K562 (cell line): ENCODE results near the gene ECE2. TPM values are rescaled to one million over a fixed set of nuclear protein-coding genes. Genes with fewer than 3 reads are reported as not detected.
A peak's percentile ranks its signal among the peaks of the same experiment; 100 is the strongest.

Experiments used
- ATAC-seq: fragments of 200-7000 bp; cut with Tn5 transposase; 3 replicates; pipeline ENCODE4 v1.9.1; 2020; ENCODE audit warnings: moderate library complexity
- BruUV-seq: library from RNA; stranded (reverse); fragments of 400-500 nt; replicated peaks from 2 replicates; lab custom pipeline; 2021; lab: Mats Ljungman, UMichigan
- CTCF ChIA-PET: fragments of 300-600 bp; formaldehyde crosslinking; extraction: SDS; loops from one replicate; lab custom pipeline; 2021; ENCODE audit warnings: low intra/inter-chr PET ratio; lab: Yijun Ruan, JAX
- POLR2A ChIA-PET: fragments of 300-600, 350-650 bp; sonication (Branson Sonifier 250); formaldehyde crosslinking; extraction: SDS; loops from one replicate; lab custom pipeline; 2021; ENCODE audit warnings: antibody characterized with exemption, inconsistent platforms; lab: Yijun Ruan, JAX
- DNase-seq, 4 experiments: peaks; one replicate each; pipeline versions ENCODE4 v3.0.0 to v3.0.0-alpha.2; 2011 to 2018; ENCODE audit warnings: low spot score in 3 of 4, mixed read lengths in 3 of 4; ENCODE audit errors: extremely low read depth in 1 of 4
- FAIRE-seq: peaks from 2 replicates; lab custom pipeline; 2011; peaks lifted over from hg19 to GRCh38; lab: Jason Lieb, UNC
- H2AFZ ChIP-seq: 2 replicates; pipeline ENCODE4 v1.6.0; 2011; ENCODE audit warnings: low read depth, low read length, control low read depth, inconsistent platforms
- H3K27ac ChIP-seq: fragments of 200-600 bp; 3 replicates; pipeline ENCODE4 v1.8.0; 2011; ENCODE audit warnings: low read depth, mild to moderate bottlenecking, control low read depth, inconsistent platforms, low read length, moderate library complexity, mixed read lengths; ENCODE audit errors: extremely low read depth
- H3K27me3 ChIP-seq, 2 experiments: fragments of 300-600 bp in 1 of 2; 2 replicates in 1 of 2; 3 replicates in 1 of 2; pipeline versions ENCODE4 v1.6.0 to v1.8.0; 2011; ENCODE audit warnings: inconsistent platforms in 2 of 2, low read length in 2 of 2, mild to moderate bottlenecking in 1 of 2, mixed read lengths in 1 of 2, moderate library complexity in 1 of 2; ENCODE audit not compliant: control insufficient read depth in 2 of 2, insufficient read depth in 2 of 2
- H3K36me3 ChIP-seq: fragments of 300-600 bp; 3 replicates; pipeline ENCODE4 v1.8.0; 2011; ENCODE audit warnings: mild to moderate bottlenecking, low read length, inconsistent platforms; ENCODE audit not compliant: control insufficient read depth, insufficient read depth
- H3K4me1 ChIP-seq, 2 experiments: fragments of 200-600 bp in 1 of 2; replicated peaks in 1 of 2; 2 replicates in 1 of 2; 3 replicates in 1 of 2; pipeline versions ENCODE4 v1.5.1 to v1.8.0; 2011; ENCODE audit warnings: inconsistent platforms in 2 of 2, low read length in 2 of 2, mild to moderate bottlenecking in 1 of 2, mixed read lengths in 1 of 2, moderate library complexity in 1 of 2; ENCODE audit not compliant: control insufficient read depth in 2 of 2, insufficient read depth in 2 of 2
- H3K4me2 ChIP-seq: 2 replicates; pipeline ENCODE4 v1.6.1; 2011; ENCODE audit warnings: low read length, control low read depth, inconsistent platforms, mixed read lengths; ENCODE audit not compliant: insufficient read depth
- H3K4me3 ChIP-seq: fragments of 200-600 bp; sonication (generic), shearing (Covaris generic); 2 replicates; pipeline ENCODE4 v1.5.1; 2016; ENCODE audit warnings: control low read depth, inconsistent platforms
- H3K79me2 ChIP-seq: fragments of 200-600 bp; 3 replicates; pipeline ENCODE4 v1.8.0; 2011; ENCODE audit warnings: low read length, inconsistent platforms; ENCODE audit not compliant: control insufficient read depth, insufficient read depth
- H3K9ac ChIP-seq, 2 experiments: 2 replicates each; pipeline versions ENCODE4 v1.6.0 to v1.6.1; 2011; ENCODE audit warnings: low read depth in 2 of 2, low read length in 2 of 2, control low read depth in 1 of 2, inconsistent platforms in 1 of 2, mild to moderate bottlenecking in 1 of 2, mixed read lengths in 1 of 2; ENCODE audit not compliant: insufficient read depth in 1 of 2
- H3K9me1 ChIP-seq: one replicate; pipeline ENCODE4 v1.6.0; 2011; ENCODE audit warnings: inconsistent platforms, mild to moderate bottlenecking, low read length, moderate library complexity; ENCODE audit not compliant: control insufficient read depth, insufficient read depth
- H3K9me3 ChIP-seq: replicated peaks from 2 replicates; pipeline ENCODE4 v1.5.1; 2011; ENCODE audit warnings: low read depth, low read length, inconsistent platforms; ENCODE audit not compliant: control insufficient read depth, insufficient read depth
- H4K20me1 ChIP-seq: replicated peaks from 2 replicates; pipeline ENCODE4 v1.6.1; 2011; ENCODE audit warnings: low read length, inconsistent platforms, mixed read lengths; ENCODE audit not compliant: control insufficient read depth, insufficient read depth
- CCNT2 ChIP-seq: IDR thresholded peaks from 2 replicates; pipeline ENCODE4 v1.6.1; 2011; ENCODE audit warnings: borderline replicate concordance, low read depth, mild to moderate bottlenecking, moderate library complexity, mixed read lengths, low read length; ENCODE audit not compliant: insufficient read length; ENCODE audit errors: extremely low read depth
- HOXB6 ChIP-seq: fragments of 250-450 bp; sonication (Bioruptor Pico); IDR thresholded peaks from 2 replicates; pipeline ENCODE4 v1.5.1; 2022; ENCODE audit warnings: mild to moderate bottlenecking, borderline replicate concordance
- MED1 ChIP-seq: sonication (generic); formaldehyde crosslinking; IDR thresholded peaks from 2 replicates; pipeline ENCODE4 v1.8.1; 2023; ENCODE audit warnings: missing genetic modification reagents, borderline replicate concordance
- NFE2L1 ChIP-seq: fragments of 450-650 bp; IDR thresholded peaks from 2 replicates; pipeline ENCODE4 v1.6.1; 2016; ENCODE audit warnings: missing genetic modification characterization, low read depth, mild to moderate bottlenecking, missing compliant biosample characterization, moderate library complexity, borderline replicate concordance
- RBBP5 ChIP-seq: fragments of 200-600 bp; sonication (generic); IDR thresholded peaks from 2 replicates; pipeline ENCODE4 v1.6.1; 2012; ENCODE audit warnings: borderline replicate concordance, mild to moderate bottlenecking, low read length, control low read depth, inconsistent platforms; ENCODE audit not compliant: insufficient read depth, poor library complexity, severe bottlenecking
- TEAD4 ChIP-seq, 2 experiments: sonication (generic) in 1 of 2; formaldehyde crosslinking in 1 of 2; IDR thresholded peaks; 2 replicates each; pipeline versions ENCODE4 v1.6.1 to v1.8.0; 2012 to 2022; ENCODE audit warnings: borderline replicate concordance in 1 of 2, inconsistent platforms in 1 of 2, low read length in 1 of 2, mild to moderate bottlenecking in 1 of 2, missing genetic modification reagents in 1 of 2
- TFAM ChIP-seq: fragments of 250-450 bp; sonication (Bioruptor Pico); conservative IDR thresholded peaks from 2 replicates; pipeline ENCODE4 v1.5.0; 2021; ENCODE audit warnings: mild to moderate bottlenecking, moderate library complexity
- ZNF232 ChIP-seq: sonication (generic); formaldehyde crosslinking; IDR thresholded peaks from 2 replicates; pipeline ENCODE4 v1.8.0; 2022; ENCODE audit warnings: mild to moderate bottlenecking, missing genetic modification reagents
- WGBS: fragments of 100-300 bp; shearing (Covaris generic); methylation state at CpG from one replicate; pipeline ENCODE4 v1.1.6; 2016; ENCODE audit warnings: low coverage, mixed read lengths; ENCODE audit not compliant: insufficient coverage; ENCODE audit errors: missing lambda C conversion rate; 5-methylcytosine and 5-hydroxymethylcytosine counted together
- in situ Hi-C: fragments of 300-500 bp; cut with MboI; formaldehyde crosslinking; loops from 4 replicates; pipeline ENCODE4 v1.15.0; 2018; ENCODE audit warnings: inconsistent platforms, mixed read lengths
- intact Hi-C: fragments of 100-400 bp; cut with micrococcal nuclease; formaldehyde crosslinking; loops from 2 replicates; pipeline ENCODE4 v1.14.2; 2022
- polyA plus RNA-seq, 8 experiments: library from polyadenylated mRNA; depleted of rRNA in 4 of 8; stranded (reverse) in 5 of 8; unstranded in 3 of 8; fragments of >200 nt; fragmentation: Nextera tagmentation in 2 of 8; fragmentation: Illumina TruSeq in 1 of 8; extraction: Ambion mirVana in 2 of 8; extraction: Trizol in 1 of 8; gene quantifications; 2 replicates each; pipeline versions ENCODE4 v1.2.1 to v1.2.3, GENCODE V29; 2011 to 2014; ENCODE audit warnings: inconsistent platforms in 1 of 8, missing spikeins in 1 of 8
- total RNA-seq, 7 experiments: library from RNA; depleted of rRNA in 6 of 7; stranded (reverse); fragments of >200 nt in 6 of 7; fragmentation: Illumina TruSeq in 2 of 7; extraction: Trizol in 2 of 7; gene quantifications; 2 replicates each; pipeline versions ENCODE4 v1.2.1 to v1.2.3, GENCODE V29; 2011 to 2021; ENCODE audit warnings: low replicate concordance in 1 of 7
- TF ChIP-seq, protein P1 (sequence below): fragments of 450-650 bp; formaldehyde crosslinking; IDR thresholded peaks from 2 replicates; pipeline ENCODE4 v1.4.0; 2022; ENCODE audit warnings: missing genetic modification characterization
- TF ChIP-seq, protein P2 (sequence below): sonication (generic); formaldehyde crosslinking; IDR thresholded peaks from 2 replicates; pipeline ENCODE4 v1.8.0; 2022; ENCODE audit warnings: missing genetic modification reagents, mild to moderate bottlenecking, moderate library complexity, borderline replicate concordance
- TF ChIP-seq, protein P3 (sequence below): sonication (generic); formaldehyde crosslinking; IDR thresholded peaks from 2 replicates; pipeline ENCODE4 v1.8.0; 2022; ENCODE audit warnings: missing genetic modification reagents, mild to moderate bottlenecking, borderline replicate concordance
- TF ChIP-seq, protein P4 (sequence below), 2 experiments: fragments of 200-800 bp in 1 of 2; sonication (Bioruptor generic) in 1 of 2; sonication (generic) in 1 of 2; formaldehyde crosslinking in 1 of 2; IDR thresholded peaks in 1 of 2; conservative IDR thresholded peaks in 1 of 2; 2 replicates each; pipeline versions ENCODE4 v1.5.0 to v1.6.1; 2016 to 2020; ENCODE audit warnings: missing compliant biosample characterization in 1 of 2, missing genetic modification characterization in 1 of 2, missing genetic modification reagents in 1 of 2

ECE2 gene
- total and polyA plus RNA-seq, 9 of the 15 experiments (the other 6 are each of a cell fraction or from before 2014, with no cell fraction given), result not detected

DNA sequence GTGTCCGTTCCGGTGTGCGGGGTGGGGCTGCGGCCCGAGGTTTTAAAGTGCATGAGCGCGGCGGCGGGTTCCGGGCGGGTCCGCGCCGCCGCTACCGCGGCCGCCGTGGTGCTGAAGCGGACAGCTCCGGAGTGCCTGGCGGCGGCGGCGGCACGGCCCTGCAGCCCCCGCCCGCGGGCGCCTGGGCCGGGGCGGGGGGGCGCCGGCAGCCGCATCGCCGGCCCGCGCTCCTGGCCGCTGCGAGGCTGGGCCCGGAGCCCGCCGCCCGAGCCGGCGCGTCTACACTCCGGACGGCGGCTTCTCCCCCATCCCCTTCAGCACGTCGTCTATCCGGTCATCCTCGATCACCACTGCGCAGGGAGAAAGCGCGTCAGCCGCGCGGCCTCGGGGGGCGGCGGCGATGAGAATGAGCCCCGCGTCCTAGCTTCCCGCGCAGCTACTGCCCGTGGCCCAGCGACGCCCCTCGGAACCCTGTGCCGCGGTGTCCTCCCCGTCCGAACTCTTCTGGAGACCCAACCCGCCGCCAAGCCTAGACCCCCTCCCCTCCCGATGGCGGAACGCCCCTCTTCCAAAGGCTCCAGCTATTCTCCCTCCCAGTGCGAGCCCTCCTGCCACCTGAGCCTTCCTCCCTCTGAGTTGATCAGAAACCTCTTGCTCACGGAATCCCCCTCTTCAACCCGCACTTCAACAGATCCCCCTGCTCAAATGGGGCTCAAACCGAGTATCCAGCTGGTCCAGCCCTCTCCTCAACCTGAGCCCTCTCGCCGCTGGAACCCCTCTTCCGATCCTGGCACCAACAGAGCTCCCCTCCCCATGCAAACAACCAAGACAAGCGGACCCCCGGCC lies 15.7 kb upstream of the ECE2 start:
- H3K9me1 ChIP-seq, result no peaks in the 10 kb centered on the region
- DNase-seq (peak; percentile 64 to 85 (median 80)), FAIRE-seq (no peak), ATAC-seq (peak; percentile 73)
- peaks cover 30% of the 10 kb centered on the region for H4K20me1 ChIP-seq
- WGBS, result under 1% methylated on average over 56 of the region's 91 CpGs
- H3K4me3 ChIP-seq, result peak overlapping the region; percentile 42; the same call in 1 of the 2 replicates
- no TSS peak for BruUV-seq
- H3K27me3 ChIP-seq, result peaks cover 10 to 31% of the 10 kb centered on the region in 2 experiments; a peak in 4 of 5 replicates
- intact Hi-C loops, result no loop called here
- H3K79me2 ChIP-seq, result no peaks in the 10 kb centered on the region; the same call in 2 of the 3 replicates
- H3K4me2 ChIP-seq, result peak overlapping the region; percentile 54
- H3K36me3 ChIP-seq, result no peaks in the 10 kb centered on the region
- H3K27ac ChIP-seq, result no peak overlapping the region
- no peaks in the 10 kb centered on the region for H3K9me3 ChIP-seq
- H3K9ac ChIP-seq, result peak overlapping the region in 1 of 2 experiments; percentile 58; a peak in 1 of 4 replicates
- POLR2A ChIA-PET, result interaction anchor here (0.6 to 1.9 kb wide), 3 partner anchors 10 to 34 kb away, joined by 3 to 4 read pairs (median 4); no protein-coding TSS in a partner anchor
- H2AFZ ChIP-seq, result no peak overlapping the region
- in situ Hi-C loops, result no loop called here
- CTCF ChIA-PET, result interaction anchor here (0.6 kb wide), 1 partner anchor 10 kb away, joined by 3 read pairs; no protein-coding TSS in a partner anchor
- peaks cover 14 to 36% of the 10 kb centered on the region in 2 experiments; a peak in 4 of 5 replicates for H3K4me1 ChIP-seq
- no peak for TF ChIP-seq HOXB6 (CRISPR knock-in tag)
- no peak for TF ChIP-seq NFE2L1 (tag)
- TF ChIP-seq, protein P1, sequence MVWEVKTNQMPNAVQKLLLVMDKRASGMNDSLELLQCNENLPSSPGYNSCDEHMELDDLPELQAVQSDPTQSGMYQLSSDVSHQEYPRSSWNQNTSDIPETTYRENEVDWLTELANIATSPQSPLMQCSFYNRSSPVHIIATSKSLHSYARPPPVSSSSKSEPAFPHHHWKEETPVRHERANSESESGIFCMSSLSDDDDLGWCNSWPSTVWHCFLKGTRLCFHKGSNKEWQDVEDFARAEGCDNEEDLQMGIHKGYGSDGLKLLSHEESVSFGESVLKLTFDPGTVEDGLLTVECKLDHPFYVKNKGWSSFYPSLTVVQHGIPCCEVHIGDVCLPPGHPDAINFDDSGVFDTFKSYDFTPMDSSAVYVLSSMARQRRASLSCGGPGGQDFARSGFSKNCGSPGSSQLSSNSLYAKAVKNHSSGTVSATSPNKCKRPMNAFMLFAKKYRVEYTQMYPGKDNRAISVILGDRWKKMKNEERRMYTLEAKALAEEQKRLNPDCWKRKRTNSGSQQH (CRISPR knock-in tag), result no peak
- TF ChIP-seq, protein P2, sequence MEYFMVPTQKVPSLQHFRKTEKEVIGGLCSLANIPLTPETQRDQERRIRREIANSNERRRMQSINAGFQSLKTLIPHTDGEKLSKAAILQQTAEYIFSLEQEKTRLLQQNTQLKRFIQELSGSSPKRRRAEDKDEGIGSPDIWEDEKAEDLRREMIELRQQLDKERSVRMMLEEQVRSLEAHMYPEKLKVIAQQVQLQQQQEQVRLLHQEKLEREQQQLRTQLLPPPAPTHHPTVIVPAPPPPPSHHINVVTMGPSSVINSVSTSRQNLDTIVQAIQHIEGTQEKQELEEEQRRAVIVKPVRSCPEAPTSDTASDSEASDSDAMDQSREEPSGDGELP (CRISPR knock-in tag), result 0 out of 2 replicates have a peak, but pooled peaks have one; percentile 22
- no peak for TF ChIP-seq MED1 (CRISPR knock-in tag)
- TF ChIP-seq TFAM (CRISPR knock-in tag), result no peak
- TF ChIP-seq, protein P3, sequence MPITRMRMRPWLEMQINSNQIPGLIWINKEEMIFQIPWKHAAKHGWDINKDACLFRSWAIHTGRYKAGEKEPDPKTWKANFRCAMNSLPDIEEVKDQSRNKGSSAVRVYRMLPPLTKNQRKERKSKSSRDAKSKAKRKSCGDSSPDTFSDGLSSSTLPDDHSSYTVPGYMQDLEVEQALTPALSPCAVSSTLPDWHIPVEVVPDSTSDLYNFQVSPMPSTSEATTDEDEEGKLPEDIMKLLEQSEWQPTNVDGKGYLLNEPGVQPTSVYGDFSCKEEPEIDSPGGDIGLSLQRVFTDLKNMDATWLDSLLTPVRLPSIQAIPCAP (CRISPR knock-in tag), result no peak
- TF ChIP-seq ZNF232 (CRISPR knock-in tag), result no peak
- TF ChIP-seq CCNT2, result peak; percentile 48
- TF ChIP-seq, protein P4, sequence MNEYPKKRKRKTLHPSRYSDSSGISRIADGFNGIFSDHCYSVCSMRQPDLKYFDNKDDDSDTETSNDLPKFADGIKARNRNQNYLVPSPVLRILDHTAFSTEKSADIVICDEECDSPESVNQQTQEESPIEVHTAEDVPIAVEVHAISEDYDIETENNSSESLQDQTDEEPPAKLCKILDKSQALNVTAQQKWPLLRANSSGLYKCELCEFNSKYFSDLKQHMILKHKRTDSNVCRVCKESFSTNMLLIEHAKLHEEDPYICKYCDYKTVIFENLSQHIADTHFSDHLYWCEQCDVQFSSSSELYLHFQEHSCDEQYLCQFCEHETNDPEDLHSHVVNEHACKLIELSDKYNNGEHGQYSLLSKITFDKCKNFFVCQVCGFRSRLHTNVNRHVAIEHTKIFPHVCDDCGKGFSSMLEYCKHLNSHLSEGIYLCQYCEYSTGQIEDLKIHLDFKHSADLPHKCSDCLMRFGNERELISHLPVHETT (CRISPR knock-in tag; conservative IDR thresholded peaks at IDR 0.05 in 1 of 2, IDR thresholded peaks at IDR 0.05 in 1 of 2), result peak in 1 of 2 experiments; percentile 37; a peak in 1 of 4 replicates
- TF ChIP-seq TEAD4 (IDR thresholded peaks at IDR 0.05; ENCODE audit: low read length), result no peak
- TF ChIP-seq TEAD4 (CRISPR knock-in tag; IDR thresholded peaks at IDR 0.05; ENCODE audit: borderline replicate concordance), result no peak
- peak; percentile 9 for TF ChIP-seq RBBP5
